ENCODE measurements around the gene CRLF1. TPM values are rescaled to one million over a fixed set of nuclear protein-coding genes. Genes with fewer than 3 reads are reported as not detected.

CRLF1 gene
- total RNA-seq, 1 donor from 2014 or later = 0.58 TPM

- H3K4me3 ChIP-seq (ENCODE audit: low read depth, low read length) = no peak overlapping the region
- no peak for TF ChIP-seq CTCF (conservative IDR thresholded peaks at IDR 0.05; ENCODE audit: low read depth, low read length)
- DNase-seq (ENCODE audit: low read depth) = no peak
These were observed 39.6 kb downstream of the CRLF1 start for GRCh38 chr19:18566953-18567352.

GRCh38 chr19:18562086-18562485 is 44.5 kb downstream of the CRLF1 start:
- no peak for DNase-seq (ENCODE audit: low read depth)
- TF ChIP-seq CTCF (conservative IDR thresholded peaks at IDR 0.05; ENCODE audit: low read depth, low read length) = no peak
- no peak overlapping the region for H3K4me3 ChIP-seq (ENCODE audit: low read depth, low read length)

- no peak for DNase-seq (ENCODE audit: low read depth)
- no peak overlapping the region for H3K4me3 ChIP-seq (ENCODE audit: low read depth, low read length)
- TF ChIP-seq CTCF (conservative IDR thresholded peaks at IDR 0.05; ENCODE audit: low read depth, low read length) = no peak
These were observed 46.9 kb downstream of the CRLF1 start for GRCh38 chr19:18559685-18560084.

GRCh38 chr19:18558604-18559003 is 48.0 kb downstream of the CRLF1 start:
- peak overlapping the region; percentile 82 for H3K4me3 ChIP-seq (ENCODE audit: low read depth, low read length)
- no peak for TF ChIP-seq CTCF (conservative IDR thresholded peaks at IDR 0.05; ENCODE audit: low read depth, low read length)
- no peak for DNase-seq (ENCODE audit: low read depth)

- peak overlapping the region; percentile 82 for H3K4me3 ChIP-seq (ENCODE audit: low read depth, low read length)
- TF ChIP-seq CTCF (conservative IDR thresholded peaks at IDR 0.05; ENCODE audit: low read depth, low read length) = no peak
- DNase-seq (ENCODE audit: low read depth) = no peak
These were observed 48.4 kb downstream of the CRLF1 start for GRCh38 chr19:18558202-18558555.

GRCh38 chr19:18557411-18558201 is 49.0 kb downstream of the CRLF1 start, which contains the start of gene KXD1:
Gene KXD1, plus strand, starts transcription at chr19:18557870. Its CDS starts 4,187 bp downstream, at chr19:18562057.
- peak within 1 kb of the TSS; percentile 82 for H3K4me3 ChIP-seq (ENCODE audit: low read depth, low read length)
- peak; percentile 89 for DNase-seq (ENCODE audit: low read depth)
- no peak for TF ChIP-seq CTCF (conservative IDR thresholded peaks at IDR 0.05; ENCODE audit: low read depth, low read length)

GRCh38 chr19:18551631-18552030 is 55.0 kb downstream of the CRLF1 start:
- TF ChIP-seq CTCF (conservative IDR thresholded peaks at IDR 0.05; ENCODE audit: low read depth, low read length) = no peak
- DNase-seq (ENCODE audit: low read depth) = no peak
- H3K4me3 ChIP-seq (ENCODE audit: low read depth, low read length) = no peak overlapping the region

Data from epithelial cell of proximal tubule (primary cell).